Lung (tissue), 12 donors: ENCODE measurements around the gene RGSL1. TPM values are rescaled to one million over a fixed set of nuclear protein-coding genes. Genes with fewer than 3 reads are reported as not detected.

ENCODE experiments used
- ATAC-seq: fragments of 200-7000 bp; cut with Tn5 transposase; one replicate; pipeline ENCODE4 v1.9.1; 2020; ENCODE audit warnings: moderate number of reproducible peaks; ENCODE audit not compliant: insufficient read depth, low FRiP score
- DNase-seq, 3 donors: peaks; one replicate each; pipeline ENCODE4 v3.0.0-alpha.2; 2013 to 2017
- H3K27ac ChIP-seq, 2 donors: one replicate each; pipeline ENCODE4 v1.5.1; 2013; ENCODE audit warnings: mild to moderate bottlenecking in 2 of 2, moderate library complexity in 2 of 2, control low read depth in 1 of 2, inconsistent platforms in 1 of 2, low read depth in 1 of 2, low read length in 1 of 2
- H3K27me3 ChIP-seq, 3 donors: one replicate each; pipeline ENCODE4 v1.5.1; 2013; ENCODE audit warnings: low read length in 2 of 3; ENCODE audit not compliant: control insufficient read depth in 3 of 3, insufficient read depth in 3 of 3
- H3K36me3 ChIP-seq, 4 donors: one replicate each; pipeline ENCODE4 v1.5.1; 2013; ENCODE audit warnings: low read length in 4 of 4, mild to moderate bottlenecking in 1 of 4, moderate library complexity in 1 of 4; ENCODE audit not compliant: control insufficient read depth in 4 of 4, insufficient read depth in 4 of 4
- H3K4me1 ChIP-seq, 5 donors: one replicate each; pipeline ENCODE4 v1.5.1; 2013; ENCODE audit warnings: low read length in 5 of 5, mild to moderate bottlenecking in 2 of 5, moderate library complexity in 1 of 5; ENCODE audit not compliant: control insufficient read depth in 5 of 5, insufficient read depth in 5 of 5
- H3K4me3 ChIP-seq: one replicate; pipeline ENCODE4 v1.5.1; 2013; ENCODE audit warnings: mild to moderate bottlenecking, control low read depth, moderate library complexity
- H3K9ac ChIP-seq, 2 donors: one replicate each; pipeline ENCODE4 v1.5.1; 2013; ENCODE audit warnings: low read length in 2 of 2, control low read depth in 1 of 2; ENCODE audit not compliant: insufficient read depth in 1 of 2
- H3K9me3 ChIP-seq, 4 donors: one replicate each; pipeline ENCODE4 v1.5.1; 2013; ENCODE audit warnings: low read length in 3 of 4, mild to moderate bottlenecking in 1 of 4, moderate library complexity in 1 of 4; ENCODE audit not compliant: control insufficient read depth in 4 of 4, insufficient read depth in 3 of 4
- WGBS, 2 donors: extraction: QIAGEN DNeasy Blood & Tissue Kit; methylation state at CpG; one replicate each; pipeline ENCODE4 v1.1.7; 2013; 5-methylcytosine and 5-hydroxymethylcytosine counted together
- polyA plus RNA-seq, 2 donors: library from polyadenylated mRNA; stranded (reverse); fragments of 200-250 nt; gene quantifications; one replicate each; pipeline ENCODE4 v1.2.1, GENCODE V29; 2013
- total RNA-seq, 2 donors: library from RNA; depleted of rRNA in 1 of 2; stranded (reverse); fragments of >200 nt in 1 of 2; gene quantifications; one replicate each; pipeline ENCODE4 v1.2.1, GENCODE V29; 2014 to 2021
- TF ChIP-seq, protein P1 (sequence below): IDR thresholded peaks from 2 replicates; pipeline ENCODE4 v1.5.1; 2012; ENCODE audit warnings: mild to moderate bottlenecking; ENCODE audit errors: control extremely low read depth, extremely low read depth
- donor health status: control.
- donor health status: control.
- donor health status: Bipolar disorder and iron deficiency.
- donor health status: healthy.
- donor health status: DM: yes; HTN: yes; CAD: no.

Gene RGSL1
- total and polyA plus RNA-seq, 4 donors = 0.13 TPM; not detected in 3

DNA sequence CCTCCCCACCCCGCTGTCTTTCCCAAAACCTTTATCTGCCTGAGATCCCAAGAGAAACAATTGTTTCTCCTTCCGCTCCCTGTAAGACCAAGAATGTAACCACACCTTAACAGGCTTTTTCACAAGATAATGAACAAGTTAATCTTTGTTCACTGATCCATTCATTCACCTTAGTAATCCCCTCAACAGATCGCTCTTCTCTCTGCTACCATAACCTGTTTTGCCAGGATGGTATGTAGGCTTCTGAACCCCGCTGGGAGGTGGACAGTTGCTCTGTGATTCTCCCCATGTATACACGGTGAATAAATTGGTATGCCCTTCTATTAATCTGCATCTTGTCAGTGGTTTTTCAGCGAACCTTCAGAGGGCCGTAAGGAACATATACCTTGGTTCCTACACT, 18.7 kb upstream of the RGSL1 start:
- Histone ChIP-seq H3K9me3 (no peaks in the 10 kb centered on the region), H3K27ac (no peak overlapping the region), H3K9ac (no peak overlapping the region), H3K4me1 (no peaks in the 10 kb centered on the region), H3K4me3 (no peak overlapping the region), H3K27me3 (no peaks in the 10 kb centered on the region), H3K36me3 (peaks cover 0 to 1% (median 0%) of the 10 kb centered on the region in 4 donors)
- WGBS, 2 donors = 89 to 93% methylated on average over 7 of the region's 7 CpGs
- TF ChIP-seq, protein P1, sequence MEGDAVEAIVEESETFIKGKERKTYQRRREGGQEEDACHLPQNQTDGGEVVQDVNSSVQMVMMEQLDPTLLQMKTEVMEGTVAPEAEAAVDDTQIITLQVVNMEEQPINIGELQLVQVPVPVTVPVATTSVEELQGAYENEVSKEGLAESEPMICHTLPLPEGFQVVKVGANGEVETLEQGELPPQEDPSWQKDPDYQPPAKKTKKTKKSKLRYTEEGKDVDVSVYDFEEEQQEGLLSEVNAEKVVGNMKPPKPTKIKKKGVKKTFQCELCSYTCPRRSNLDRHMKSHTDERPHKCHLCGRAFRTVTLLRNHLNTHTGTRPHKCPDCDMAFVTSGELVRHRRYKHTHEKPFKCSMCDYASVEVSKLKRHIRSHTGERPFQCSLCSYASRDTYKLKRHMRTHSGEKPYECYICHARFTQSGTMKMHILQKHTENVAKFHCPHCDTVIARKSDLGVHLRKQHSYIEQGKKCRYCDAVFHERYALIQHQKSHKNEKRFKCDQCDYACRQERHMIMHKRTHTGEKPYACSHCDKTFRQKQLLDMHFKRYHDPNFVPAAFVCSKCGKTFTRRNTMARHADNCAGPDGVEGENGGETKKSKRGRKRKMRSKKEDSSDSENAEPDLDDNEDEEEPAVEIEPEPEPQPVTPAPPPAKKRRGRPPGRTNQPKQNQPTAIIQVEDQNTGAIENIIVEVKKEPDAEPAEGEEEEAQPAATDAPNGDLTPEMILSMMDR = no peak
- no peak for ATAC-seq
- DNase-seq = no peak

DNA sequence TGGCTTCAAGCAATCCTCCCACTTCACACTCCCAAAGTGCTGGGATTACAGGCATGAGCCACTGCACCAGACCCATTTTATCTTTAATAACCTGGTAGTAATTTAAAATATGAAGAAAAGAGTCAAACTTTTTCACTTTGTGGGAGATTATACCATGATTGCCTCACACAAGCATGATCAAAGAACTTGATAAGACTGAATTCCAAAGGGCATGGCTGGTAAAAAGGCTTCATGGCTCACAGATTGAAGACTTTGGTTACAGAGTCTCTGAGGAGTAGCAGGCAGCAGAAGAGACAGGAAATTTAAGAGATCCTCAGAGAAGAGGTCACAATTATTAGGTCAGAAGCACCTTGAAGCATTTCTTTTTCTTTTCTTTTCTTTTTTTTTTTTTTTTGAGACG, 16.4 kb upstream of the RGSL1 start:
- H3K27ac ChIP-seq = no peak overlapping the region
- DNase-seq = no peak
- no peaks in the 10 kb centered on the region for H3K27me3 ChIP-seq
- no peaks in the 10 kb centered on the region for H3K36me3 ChIP-seq
- WGBS, 2 donors = 83 to 100% methylated on average over 1 of the region's 1 CpG
- TF ChIP-seq, protein P1 = no peak
- H3K9me3 ChIP-seq = peaks cover 0 to 2% (median 0%) of the 10 kb centered on the region in 4 donors
- no peak overlapping the region for H3K4me3 ChIP-seq
- ATAC-seq = no peak
- no peaks in the 10 kb centered on the region for H3K4me1 ChIP-seq
- H3K9ac ChIP-seq = no peak overlapping the region

DNA sequence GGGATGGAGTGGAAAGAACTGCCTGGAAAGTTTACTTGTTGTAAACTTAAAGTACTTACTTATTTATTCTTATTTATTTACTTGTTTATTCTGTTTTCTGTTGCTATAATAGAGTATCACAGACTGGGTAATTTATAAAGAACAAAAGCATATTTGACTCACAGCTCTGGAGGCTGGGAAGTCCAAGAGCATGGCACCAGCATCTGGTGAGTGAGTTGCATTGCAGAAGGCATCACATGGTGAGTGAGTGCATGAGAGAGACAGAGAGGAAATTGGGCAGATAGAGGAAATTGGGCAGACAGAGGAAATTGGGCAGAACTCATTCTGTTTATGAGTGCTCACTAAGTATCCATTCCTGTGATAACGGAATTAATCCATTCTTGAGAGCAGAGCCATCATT, 11.6 kb upstream of the RGSL1 start:
- WGBS, 2 donors = 87 to 94% methylated on average over 1 of the region's 1 CpG
- no peaks in the 10 kb centered on the region for H3K4me1 ChIP-seq
- no peak overlapping the region for H3K9ac ChIP-seq
- no peak overlapping the region for H3K4me3 ChIP-seq
- no peak overlapping the region for H3K27ac ChIP-seq
- DNase-seq (no peak), ATAC-seq (no peak)
- no peaks in the 10 kb centered on the region for H3K36me3 ChIP-seq
- no peaks in the 10 kb centered on the region for H3K27me3 ChIP-seq
- peaks cover 0 to 2% (median 0%) of the 10 kb centered on the region in 4 donors for H3K9me3 ChIP-seq
- TF ChIP-seq, protein P1 = no peak

DNA sequence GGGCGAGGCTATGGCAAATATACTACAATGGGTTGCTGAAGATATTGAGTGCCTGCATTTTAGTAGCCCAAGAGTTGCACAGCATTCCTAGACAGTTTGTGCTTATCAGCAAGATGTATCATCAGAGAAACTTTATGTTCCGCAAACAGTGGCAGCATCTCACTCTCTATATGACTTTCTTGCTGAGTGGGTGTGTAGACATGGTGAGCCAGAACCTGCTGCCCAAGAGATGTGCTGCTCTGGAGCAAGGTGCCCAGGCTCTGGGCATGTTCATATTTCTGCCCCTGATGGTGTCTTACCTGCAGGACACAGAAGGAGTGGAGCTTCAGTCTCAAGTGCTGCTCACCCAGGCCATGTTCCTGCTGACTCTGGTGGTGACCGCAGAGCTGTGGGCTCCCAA, 8.2 kb upstream of the RGSL1 start:
- Histone ChIP-seq H3K9ac (no peak overlapping the region), H3K27ac (no peak overlapping the region), H3K4me1 (no peaks in the 10 kb centered on the region), H3K27me3 (no peaks in the 10 kb centered on the region), H3K9me3 (peaks cover 0 to 2% (median 0%) of the 10 kb centered on the region in 4 donors), H3K36me3 (no peaks in the 10 kb centered on the region), H3K4me3 (no peak overlapping the region)
- TF ChIP-seq, protein P1 = no peak
- WGBS, 2 donors = 95 to 97% methylated on average over 3 of the region's 3 CpGs
- DNase-seq (no peak), ATAC-seq (no peak)
